HG02884 (cell line): ENCODE data around the gene DTWD2.
"Not testable (repeated sequence)": the region's sequence is repeated elsewhere in the genome, so short reads cannot be mapped to it uniquely, and the experiment has no call there.

ENCODE experiments used
- ATAC-seq: cut with Tn5 transposase; IDR thresholded peaks from one replicate; pipeline ENCODE4 v1.9.1; 2021; ENCODE audit warnings: mild to moderate bottlenecking, moderate library complexity; ENCODE audit not compliant: unreplicated experiment

Gene DTWD2

GRCh38 chr5:118998861-118999260 lies 10.5 kb upstream of the DTWD2 start:
- ATAC-seq, result not testable (repeated sequence)

- no peak for ATAC-seq
Observed at GRCh38 chr5:118996098-118996497, 7.8 kb upstream of the DTWD2 start.

- no peak for ATAC-seq
Observed at GRCh38 chr5:118994595-118994994, 6.2 kb upstream of the DTWD2 start.

GRCh38 chr5:118993118-118993517 lies 4.8 kb upstream of the DTWD2 start:
- ATAC-seq, result not testable (repeated sequence)

- ATAC-seq, result not testable (repeated sequence)
Observed at GRCh38 chr5:118992055-118992454, 3.7 kb upstream of the DTWD2 start.

GRCh38 chr5:118990582-118990981 lies 2.2 kb upstream of the DTWD2 start:
- ATAC-seq, result no peak

GRCh38 chr5:118989816-118990215 lies 1.5 kb upstream of the DTWD2 start:
- ATAC-seq, result no peak

- ATAC-seq, result no peak
Observed at GRCh38 chr5:118988866-118989180, 476 bp upstream of the DTWD2 start.

GRCh38 chr5:118984602-118985001 lies 3.7 kb downstream of the DTWD2 start:
- no peak for ATAC-seq

- ATAC-seq, result no peak
Observed at GRCh38 chr5:118981783-118982182, 6.6 kb downstream of the DTWD2 start.

GRCh38 chr5:118980438-118980837 lies 7.9 kb downstream of the DTWD2 start:
- ATAC-seq, result no peak

GRCh38 chr5:118980017-118980416 lies 8.3 kb downstream of the DTWD2 start:
- no peak for ATAC-seq

GRCh38 chr5:118973779-118974445 lies 14.4 kb downstream of the DTWD2 start:
- ATAC-seq, result not testable (repeated sequence)

GRCh38 chr5:118968925-118969375 lies 19.4 kb downstream of the DTWD2 start:
- no peak for ATAC-seq

GRCh38 chr5:118968406-118968911 lies 19.9 kb downstream of the DTWD2 start:
- no peak for ATAC-seq

GRCh38 chr5:118967059-118967508 lies 21.3 kb downstream of the DTWD2 start:
- ATAC-seq, result no peak

GRCh38 chr5:118965890-118966289 lies 22.5 kb downstream of the DTWD2 start:
- no peak for ATAC-seq

GRCh38 chr5:118964970-118965369 lies 23.4 kb downstream of the DTWD2 start:
- not testable (repeated sequence) for ATAC-seq

- ATAC-seq, result not testable (repeated sequence)
Observed at GRCh38 chr5:118964388-118964787, 24.0 kb downstream of the DTWD2 start.

GRCh38 chr5:118963169-118963568 lies 25.2 kb downstream of the DTWD2 start:
- ATAC-seq, result no peak

- ATAC-seq, result no peak
Observed at GRCh38 chr5:118960557-118960956, 27.8 kb downstream of the DTWD2 start.

GRCh38 chr5:118956727-118957126 lies 31.6 kb downstream of the DTWD2 start:
- no peak for ATAC-seq

- ATAC-seq, result no peak
Observed at GRCh38 chr5:118953652-118954005, 34.7 kb downstream of the DTWD2 start.
